PC-9 (cell line): ENCODE measurements around the gene PRPF38A. TPM values are rescaled to one million over a fixed set of nuclear protein-coding genes. Genes with fewer than 3 reads are reported as not detected.

Experiments
- BruUV-seq: library from RNA; stranded (reverse); fragments of 400-500 nt; replicated peaks from 2 replicates; lab custom pipeline; 2021; lab: Mats Ljungman, UMichigan
- CTCF ChIA-PET: fragments of 300-600 bp; sonication (Branson Sonifier 250); formaldehyde crosslinking; loops from one replicate; lab custom pipeline; 2022; ENCODE audit warnings: antibody characterized with exemption; lab: Charles Lee
- POLR2A ChIA-PET: fragments of 300-600 bp; sonication (Branson Sonifier 250); formaldehyde crosslinking; loops from one replicate; lab custom pipeline; 2022; ENCODE audit warnings: antibody characterized with exemption; ENCODE audit not compliant: unreplicated experiment; lab: Charles Lee
- DNase-seq, 2 experiments: peaks; one replicate each; pipeline versions ENCODE4 v3.0.0 to v3.0.0-alpha.2; 2015 to 2022; ENCODE audit warnings: mixed read lengths in 1 of 2
- H2AFZ ChIP-seq: fragments of 200-600 bp; sonication (generic); 2 replicates; pipeline ENCODE4 v1.8.1; 2017; ENCODE audit warnings: antibody characterized with exemption
- H3F3A ChIP-seq: fragments of 200-600 bp; sonication (generic); 2 replicates; pipeline ENCODE4 v1.8.1; 2017; ENCODE audit warnings: antibody characterized with exemption, mild to moderate bottlenecking, low read depth; ENCODE audit not compliant: insufficient read depth
- H3K27ac ChIP-seq: fragments of 200-600 bp; sonication (generic); 2 replicates; pipeline ENCODE4 v1.6.1; 2016; ENCODE audit warnings: mixed run types
- H3K27me3 ChIP-seq: fragments of 200-600 bp; sonication (generic); 2 replicates; pipeline ENCODE4 v1.6.1; 2016; ENCODE audit warnings: low read depth, mixed run types; ENCODE audit not compliant: insufficient read depth
- H3K36me3 ChIP-seq: fragments of 200-600 bp; sonication (generic); 2 replicates; pipeline ENCODE4 v1.6.1; 2016; ENCODE audit warnings: low read depth, mixed run types
- H3K4me1 ChIP-seq: fragments of 200-600 bp; sonication (generic); replicated peaks from 2 replicates; pipeline ENCODE4 v1.6.1; 2016; ENCODE audit warnings: mixed run types; ENCODE audit not compliant: insufficient read depth
- H3K4me2 ChIP-seq: fragments of 200-600 bp; sonication (generic); 2 replicates; pipeline ENCODE4 v1.6.1; 2017; ENCODE audit warnings: mixed run types
- H3K4me3 ChIP-seq: fragments of 200-600 bp; sonication (generic); 2 replicates; pipeline ENCODE4 v1.6.1; 2016; ENCODE audit warnings: mixed run types
- H3K79me2 ChIP-seq: fragments of 200-600 bp; sonication (generic); 2 replicates; pipeline ENCODE4 v1.6.1; 2017; ENCODE audit warnings: low read depth, mixed run types
- H3K9me2 ChIP-seq: fragments of 200-600 bp; sonication (generic); 2 replicates; pipeline ENCODE4 v1.8.1; 2017; ENCODE audit warnings: mild to moderate bottlenecking; ENCODE audit not compliant: insufficient read depth
- H3K9me3 ChIP-seq: fragments of 200-600 bp; sonication (generic); 2 replicates; pipeline ENCODE4 v1.8.1; 2016; ENCODE audit warnings: low read depth; ENCODE audit not compliant: insufficient read depth
- H4K20me1 ChIP-seq: fragments of 200-600 bp; sonication (generic); 2 replicates; pipeline ENCODE4 v1.8.1; 2017; ENCODE audit not compliant: insufficient read depth
- EZH2 ChIP-seq: fragments of 200-600 bp; sonication (generic); IDR thresholded peaks from 2 replicates; pipeline ENCODE4 v1.8.0; 2017; ENCODE audit warnings: antibody characterized with exemption, low read depth
- intact Hi-C: fragments of 100-400 bp; cut with micrococcal nuclease; formaldehyde crosslinking; loops from one replicate; pipeline ENCODE4 v1.10.0; 2022; ENCODE audit not compliant: unreplicated experiment
- total RNA-seq: library from RNA; stranded (reverse); gene quantifications from 2 replicates; pipeline ENCODE4 v1.2.3, GENCODE V29; 2021
- TF ChIP-seq, protein P1 (sequence below): fragments of 200-600 bp; sonication (generic); conservative IDR thresholded peaks from 2 replicates; pipeline ENCODE4 v1.6.1; 2017; ENCODE audit warnings: mixed run types, antibody characterized with exemption, mild to moderate bottlenecking, moderate library complexity

PRPF38A gene
- total RNA-seq, 1 experiment from 2014 or later = 57.2 TPM

DNA sequence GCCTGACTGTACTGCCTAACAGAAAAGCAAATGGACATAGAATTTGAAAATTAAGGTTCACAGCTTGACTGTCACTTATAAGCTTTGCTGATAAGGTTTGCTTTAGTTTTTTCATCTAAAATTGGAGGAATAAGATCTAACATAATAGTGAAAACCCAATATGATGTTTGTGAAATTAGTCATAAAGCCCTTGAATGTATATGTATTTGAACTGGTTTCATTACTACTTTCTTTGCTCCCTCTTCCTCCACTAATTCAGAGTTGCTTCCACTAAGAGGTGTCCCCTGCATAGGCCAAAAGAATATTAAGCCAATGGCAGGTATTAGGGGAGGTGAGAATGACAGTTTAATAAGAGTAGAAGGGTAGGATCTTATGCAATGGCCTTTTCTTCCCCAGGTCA lies 10.5 kb downstream of the PRPF38A start:
- Histone ChIP-seq H2AFZ (no peak overlapping the region), H3K9me2 (no peaks in the 10 kb centered on the region), H3K79me2 (no peaks in the 10 kb centered on the region), H3K9me3 (no peaks in the 10 kb centered on the region), H3K36me3 (peaks cover 35% of the 10 kb centered on the region), H3K4me3 (no peak overlapping the region), H3F3A (peaks cover 20% of the 10 kb centered on the region; the same call in 1 of the 2 replicates), H3K27me3 (no peaks in the 10 kb centered on the region), H3K4me2 (no peak overlapping the region), H3K27ac (no peak overlapping the region), H3K4me1 (no peaks in the 10 kb centered on the region), H4K20me1 (no peaks in the 10 kb centered on the region; the same call in 1 of the 2 replicates)
- POLR2A ChIA-PET = no interaction called here
- intact Hi-C loops = no loop called here
- CTCF ChIA-PET = no interaction called here
- TF ChIP-seq, protein P1, sequence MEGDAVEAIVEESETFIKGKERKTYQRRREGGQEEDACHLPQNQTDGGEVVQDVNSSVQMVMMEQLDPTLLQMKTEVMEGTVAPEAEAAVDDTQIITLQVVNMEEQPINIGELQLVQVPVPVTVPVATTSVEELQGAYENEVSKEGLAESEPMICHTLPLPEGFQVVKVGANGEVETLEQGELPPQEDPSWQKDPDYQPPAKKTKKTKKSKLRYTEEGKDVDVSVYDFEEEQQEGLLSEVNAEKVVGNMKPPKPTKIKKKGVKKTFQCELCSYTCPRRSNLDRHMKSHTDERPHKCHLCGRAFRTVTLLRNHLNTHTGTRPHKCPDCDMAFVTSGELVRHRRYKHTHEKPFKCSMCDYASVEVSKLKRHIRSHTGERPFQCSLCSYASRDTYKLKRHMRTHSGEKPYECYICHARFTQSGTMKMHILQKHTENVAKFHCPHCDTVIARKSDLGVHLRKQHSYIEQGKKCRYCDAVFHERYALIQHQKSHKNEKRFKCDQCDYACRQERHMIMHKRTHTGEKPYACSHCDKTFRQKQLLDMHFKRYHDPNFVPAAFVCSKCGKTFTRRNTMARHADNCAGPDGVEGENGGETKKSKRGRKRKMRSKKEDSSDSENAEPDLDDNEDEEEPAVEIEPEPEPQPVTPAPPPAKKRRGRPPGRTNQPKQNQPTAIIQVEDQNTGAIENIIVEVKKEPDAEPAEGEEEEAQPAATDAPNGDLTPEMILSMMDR = no peak
- TF ChIP-seq EZH2 = no peak
- no peak for DNase-seq
- no TSS peak for BruUV-seq

DNA sequence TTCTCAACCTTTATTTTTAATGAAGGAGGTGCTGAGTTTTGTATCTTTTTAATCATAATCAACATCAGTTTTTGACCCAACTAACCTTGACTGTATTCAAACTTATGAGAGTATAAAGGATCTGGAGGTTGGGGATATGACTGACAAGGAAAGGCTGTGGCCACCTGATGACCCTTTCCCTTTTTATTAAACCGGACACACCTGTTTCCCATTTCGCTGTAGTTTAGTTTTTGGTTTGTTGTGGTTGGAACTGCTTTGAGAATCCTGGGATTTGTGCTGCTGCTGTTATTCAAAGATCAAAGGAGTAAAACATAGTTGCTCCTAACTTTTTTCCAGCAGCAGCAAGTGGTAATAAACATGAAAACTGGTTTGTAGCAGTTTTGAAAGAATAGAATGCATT lies 12.4 kb downstream of the PRPF38A start:
- BruUV-seq = no TSS peak
- no peak overlapping the region for H3K27ac ChIP-seq

DNA sequence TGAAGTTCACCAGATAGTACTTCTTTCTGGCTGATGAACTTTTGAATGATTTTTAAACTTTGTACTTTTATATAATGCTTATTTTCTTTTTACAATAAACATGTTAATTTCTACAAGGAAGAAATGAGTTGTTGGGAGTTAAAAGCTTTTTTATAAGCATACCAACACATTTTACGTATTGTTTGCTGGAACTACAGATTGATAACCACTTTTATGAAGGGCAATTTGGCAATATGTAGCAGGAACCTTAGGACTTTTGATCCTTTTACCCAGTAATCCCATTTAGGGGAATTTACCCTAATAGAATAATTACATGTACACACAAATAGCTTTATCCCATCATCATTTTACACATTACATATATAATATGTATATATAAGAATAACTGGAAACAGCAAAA lies 16.3 kb downstream of the PRPF38A start:
- H3K27ac ChIP-seq = no peak overlapping the region
- H3K27me3 ChIP-seq = no peaks in the 10 kb centered on the region
- ChIA-PET POLR2A (interaction anchor here (0.5 to 0.7 kb wide), 2 partner anchors 16 to 274 kb away, joined by 4 to 5 read pairs; partner anchors contain the start of genes ORC1 and PRPF38A), CTCF (no interaction called here)
- no peaks in the 10 kb centered on the region for H3K79me2 ChIP-seq
- H3K4me1 ChIP-seq = peaks cover 4% of the 10 kb centered on the region
- no TSS peak for BruUV-seq
- no peak overlapping the region for H2AFZ ChIP-seq
- no peak overlapping the region for H3K4me2 ChIP-seq
- no peaks in the 10 kb centered on the region for H3K9me3 ChIP-seq
- intact Hi-C loops = loop anchor here (10.0 kb wide), 1 partner anchor 136 kb away; no protein-coding TSS in a partner anchor
- peaks cover 25% of the 10 kb centered on the region; the same call in 1 of the 2 replicates for H3F3A ChIP-seq
- H3K9me2 ChIP-seq = no peaks in the 10 kb centered on the region
- TF ChIP-seq EZH2 = no peak
- TF ChIP-seq, protein P1 = no peak
- no peak for DNase-seq
- H4K20me1 ChIP-seq = no peaks in the 10 kb centered on the region; the same call in 1 of the 2 replicates
- peaks cover 21% of the 10 kb centered on the region for H3K36me3 ChIP-seq
- no peak overlapping the region for H3K4me3 ChIP-seq

More for the DNA sequence above, 12.4 kb downstream of the PRPF38A start:
- TF ChIP-seq EZH2 = no peak
- TF ChIP-seq, protein P1 = no peak
- CTCF ChIA-PET = no interaction called here
- H3F3A ChIP-seq = peaks cover 20% of the 10 kb centered on the region; the same call in 1 of the 2 replicates
- POLR2A ChIA-PET = no interaction called here
- no peaks in the 10 kb centered on the region for H3K4me1 ChIP-seq
- no peaks in the 10 kb centered on the region for H3K9me2 ChIP-seq
- H3K79me2 ChIP-seq = no peaks in the 10 kb centered on the region
- peaks cover 26% of the 10 kb centered on the region for H3K36me3 ChIP-seq
- no peak for DNase-seq
- intact Hi-C loops = no loop called here
- H4K20me1 ChIP-seq = no peaks in the 10 kb centered on the region
- H3K4me3 ChIP-seq = no peak overlapping the region
- no peak overlapping the region for H2AFZ ChIP-seq
- H3K9me3 ChIP-seq = no peaks in the 10 kb centered on the region
- no peak overlapping the region for H3K4me2 ChIP-seq
- no peaks in the 10 kb centered on the region for H3K27me3 ChIP-seq
